HepG2 (cell line): ENCODE data around the gene SLC2A10. TPM values are rescaled to one million over a fixed set of nuclear protein-coding genes. Genes with fewer than 3 reads are reported as not detected.

Source experiments
- ATAC-seq: fragments of 200-7000 bp; cut with Tn5 transposase; 3 replicates; pipeline ENCODE4 v1.9.1; 2020; ENCODE audit warnings: mild to moderate bottlenecking, moderate library complexity
- BruUV-seq: library from RNA; stranded (reverse); fragments of 400-500 nt; replicated peaks from 2 replicates; lab custom pipeline; 2021; lab: Mats Ljungman, UMichigan
- CTCF ChIA-PET: fragments of 300-600 bp; formaldehyde crosslinking; extraction: SDS; loops from one replicate; lab custom pipeline; 2021; ENCODE audit warnings: low total read pairs, inconsistent platforms, low intra/inter-chr PET ratio; lab: Yijun Ruan, JAX
- POLR2A ChIA-PET: fragments of 350-600 bp; sonication (Branson Sonifier 250); formaldehyde crosslinking; loops from one replicate; lab custom pipeline; 2020; ENCODE audit warnings: antibody characterized with exemption, inconsistent platforms; lab: Yijun Ruan, JAX
- DNase-seq: peaks from one replicate; pipeline ENCODE4 v3.0.0-alpha.2; 2015; ENCODE audit warnings: low spot score
- FAIRE-seq: peaks from 3 replicates; lab custom pipeline; 2011; peaks lifted over from hg19 to GRCh38; lab: Jason Lieb, UNC
- H2AFZ ChIP-seq: one replicate; pipeline ENCODE4 v1.6.1; 2011; ENCODE audit warnings: low read length, inconsistent platforms
- H3K27ac ChIP-seq: fragments of 300-600 bp; 3 replicates; pipeline ENCODE4 v1.8.0; 2011; ENCODE audit warnings: mixed run types, mild to moderate bottlenecking, mixed read lengths, low read length, inconsistent platforms; ENCODE audit not compliant: insufficient read depth; ENCODE audit errors: extremely low read length
- H3K27me3 ChIP-seq, 2 experiments: fragments of 200-600 bp in 1 of 2; 2 replicates in 1 of 2; 3 replicates in 1 of 2; pipeline versions ENCODE4 v1.6.0 to v1.8.0; 2011; ENCODE audit warnings: low read length in 2 of 2, mild to moderate bottlenecking in 2 of 2, moderate library complexity in 2 of 2, inconsistent platforms in 1 of 2; ENCODE audit not compliant: insufficient read depth in 2 of 2, control insufficient read depth in 1 of 2
- H3K36me3 ChIP-seq, 2 experiments: fragments of 200-600 bp in 1 of 2; replicated peaks in 1 of 2; 2 replicates in 1 of 2; 3 replicates in 1 of 2; pipeline versions ENCODE4 v1.5.1 to v1.8.0; 2011; ENCODE audit warnings: low read length in 2 of 2, inconsistent platforms in 1 of 2; ENCODE audit not compliant: insufficient read depth in 2 of 2, control insufficient read depth in 1 of 2
- H3K4me1 ChIP-seq: 2 replicates; pipeline ENCODE4 v1.5.1; 2012; ENCODE audit warnings: low read length, inconsistent platforms; ENCODE audit not compliant: insufficient read depth
- H3K4me2 ChIP-seq: 2 replicates; pipeline ENCODE4 v1.6.0; 2011; ENCODE audit warnings: low read depth, low read length, inconsistent platforms
- H3K4me3 ChIP-seq, 3 experiments: fragments of 200-600 bp in 1 of 3; sonication (generic), shearing (Covaris generic) in 1 of 3; replicated peaks in 1 of 3; 2 replicates each; pipeline ENCODE4 v1.5.1; 2011 to 2016; ENCODE audit warnings: low read length in 3 of 3, inconsistent platforms in 2 of 3, low read depth in 2 of 3, mild to moderate bottlenecking in 2 of 3, control low read depth in 1 of 3, mixed read lengths in 1 of 3; ENCODE audit not compliant: insufficient read depth in 1 of 3
- H3K79me2 ChIP-seq: one replicate; pipeline ENCODE4 v1.6.1; 2011; ENCODE audit warnings: low read length, inconsistent platforms; ENCODE audit not compliant: insufficient read depth
- H3K9ac ChIP-seq: 2 replicates; pipeline ENCODE4 v1.6.0; 2011; ENCODE audit warnings: mild to moderate bottlenecking, low read depth, low read length, inconsistent platforms; ENCODE audit not compliant: insufficient read depth
- H3K9me3 ChIP-seq: 2 replicates; pipeline ENCODE4 v1.5.1; 2012; ENCODE audit warnings: mild to moderate bottlenecking, low read length
- H4K20me1 ChIP-seq: 2 replicates; pipeline ENCODE4 v1.6.0; 2011; ENCODE audit warnings: inconsistent platforms, mild to moderate bottlenecking, low read length, moderate library complexity; ENCODE audit not compliant: insufficient read depth
- KLF9 ChIP-seq: IDR thresholded peaks from 2 replicates; pipeline ENCODE4 v1.6.1; 2016; ENCODE audit warnings: low read depth
- PAF1 ChIP-seq: IDR thresholded peaks from 2 replicates; pipeline ENCODE4 v1.6.1; 2016; ENCODE audit warnings: missing genetic modification reagents, missing compliant biosample characterization
- PHB2 ChIP-seq: fragments of 450-650 bp; IDR thresholded peaks from 2 replicates; pipeline ENCODE4 v1.6.1; 2018; ENCODE audit not compliant: partially characterized antibody
- RBM39 ChIP-seq: fragments of 200-400 bp; formaldehyde crosslinking; IDR thresholded peaks from one replicate; pipeline ENCODE4 v1.6.1; 2018; ENCODE audit warnings: antibody characterized with exemption, mild to moderate bottlenecking, low read depth, low read length; ENCODE audit not compliant: poor library complexity, severe bottlenecking
- TMF1 ChIP-seq: sonication (generic); formaldehyde crosslinking; IDR thresholded peaks from 2 replicates; pipeline ENCODE4 v1.8.1; 2022; ENCODE audit warnings: low read depth, missing genetic modification reagents
- ZFP36 ChIP-seq: fragments of 150-350 bp; IDR thresholded peaks from 2 replicates; pipeline ENCODE4 v1.6.1; 2018; ENCODE audit warnings: borderline replicate concordance, low read length, low read depth; ENCODE audit not compliant: partially characterized antibody
- ZMYM3 ChIP-seq: sonication (generic); formaldehyde crosslinking; IDR thresholded peaks from 2 replicates; pipeline ENCODE4 v1.5.1; 2020; ENCODE audit warnings: mild to moderate bottlenecking, missing genetic modification reagents
- ZNF768 ChIP-seq: sonication (generic); formaldehyde crosslinking; IDR thresholded peaks from 2 replicates; pipeline ENCODE4 v1.4.0; 2020; ENCODE audit warnings: missing genetic modification reagents
- WGBS: methylation state at CpG from one replicate; pipeline ENCODE4 v1.1.6; 2017; ENCODE audit warnings: low lambda C conversion rate; 5-methylcytosine and 5-hydroxymethylcytosine counted together
- in situ Hi-C: cut with HindIII; loops from 2 replicates; pipeline ENCODE4 v1.10.0; 2017; ENCODE audit warnings: low pct_unique_long_range_greater_than_20kb; ENCODE audit not compliant: extremely low pct_ligation_motif_present
- intact Hi-C: fragments of 100-400 bp; cut with micrococcal nuclease; formaldehyde crosslinking; loops from one replicate; pipeline ENCODE4 v1.10.0; 2022; ENCODE audit not compliant: unreplicated experiment
- polyA plus RNA-seq, 8 experiments: library from polyadenylated mRNA; depleted of rRNA in 3 of 8; stranded (reverse) in 7 of 8; unstranded in 1 of 8; fragments of >200 nt; fragmentation: Illumina TruSeq in 4 of 8; extraction: Trizol in 4 of 8; gene quantifications; 2 replicates each; pipeline versions ENCODE4 v1.2.1 to v1.2.3, GENCODE V29; 2011 to 2016; ENCODE audit warnings: low read depth in 4 of 8, missing spikeins in 1 of 8, mixed read lengths in 1 of 8; ENCODE audit not compliant: insufficient read depth in 1 of 8
- total RNA-seq, 5 experiments: library from RNA; depleted of rRNA; stranded (reverse); fragments of >200 nt; fragmentation: Illumina TruSeq; extraction: Trizol; gene quantifications; 2 replicates each; pipeline ENCODE4 v1.2.3, GENCODE V29; 2016; ENCODE audit warnings: low read depth in 1 of 5

Gene SLC2A10
- total and polyA plus RNA-seq, 2 of the 13 experiments (the other 11 are each of a cell fraction or from before 2014, with no cell fraction given) = 16.0 to 18.4 TPM

DNA sequence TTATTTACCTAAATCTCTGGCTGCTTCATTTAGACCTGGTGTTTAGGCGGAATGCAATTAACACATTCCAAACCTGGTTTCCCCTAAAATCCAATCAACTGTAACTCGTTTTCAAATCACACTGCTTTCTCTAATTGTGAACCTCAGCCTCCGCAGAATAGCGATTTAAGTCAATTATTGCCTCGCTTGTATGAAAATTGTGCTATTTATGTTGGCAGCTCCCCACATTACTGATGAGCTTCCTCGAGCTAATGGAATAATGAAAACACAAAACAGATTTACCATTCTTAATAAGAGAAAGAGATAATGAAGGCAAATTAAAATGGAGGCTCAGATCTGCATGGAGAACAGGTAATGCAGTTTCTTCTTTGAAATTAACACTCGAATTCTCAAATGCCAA lies 67.9 kb downstream of the SLC2A10 start:
- H3K4me1 ChIP-seq = peaks cover 28% of the 10 kb centered on the region
- H3K9ac ChIP-seq = no peak overlapping the region
- FAIRE-seq (no peak), ATAC-seq (no peak), DNase-seq (no peak)
- no peaks in the 10 kb centered on the region for H3K79me2 ChIP-seq
- peaks cover 8 to 49% of the 10 kb centered on the region in 2 experiments; a peak in 4 of 5 replicates for H3K27me3 ChIP-seq
- POLR2A ChIA-PET = no interaction called here
- H3K27ac ChIP-seq = no peak overlapping the region
- CTCF ChIA-PET = no interaction called here
- no peaks in the 10 kb centered on the region for H4K20me1 ChIP-seq
- BruUV-seq = no TSS peak
- intact Hi-C loops = no loop called here
- H3K4me3 ChIP-seq = no peak overlapping the region
- H3K36me3 ChIP-seq = no peaks in the 10 kb centered on the region
- H3K9me3 ChIP-seq = no peaks in the 10 kb centered on the region
- in situ Hi-C loops = no loop called here
- no peak overlapping the region for H3K4me2 ChIP-seq
- H2AFZ ChIP-seq = no peak overlapping the region
- TF ChIP-seq KLF9 (CRISPR knock-in tag) = no peak
- TF ChIP-seq PAF1 (CRISPR knock-in tag) = no peak
- TF ChIP-seq RBM39 = no peak
- 20% methylated on average over 7 of the region's 7 CpGs for WGBS

DNA sequence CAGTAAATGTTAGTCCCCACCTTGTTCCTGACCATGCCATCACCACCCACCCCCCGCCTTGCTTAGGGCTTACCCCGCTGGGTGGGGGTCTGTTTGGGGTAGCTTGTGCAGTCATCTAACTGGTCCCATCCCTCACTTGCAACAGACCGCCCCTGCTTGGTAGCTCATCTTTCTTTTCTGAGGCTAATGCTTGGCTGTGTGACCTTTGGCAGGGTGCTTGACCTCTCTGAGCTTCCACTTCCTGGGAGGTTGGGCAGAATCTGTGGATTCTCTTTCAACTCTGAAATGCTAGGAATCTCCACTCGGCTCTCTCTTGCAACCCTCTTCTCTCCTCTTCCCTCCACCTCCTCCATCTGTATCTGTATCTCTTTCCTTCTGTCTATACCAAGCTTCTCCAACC lies 70.4 kb downstream of the SLC2A10 start:
- TF ChIP-seq ZNF768 (CRISPR knock-in tag) (peak; percentile 99), ZMYM3 (peak; percentile 67), ZFP36 (peak; percentile 27), PHB2 (no peak), TMF1 (no peak)
- TF ChIP-seq, all 625 proteins: peak for 3
- Histone ChIP-seq H2AFZ (no peak overlapping the region), H3K27ac (no peak overlapping the region), H4K20me1 (no peaks in the 10 kb centered on the region), H3K27me3 (peaks cover 8 to 50% of the 10 kb centered on the region in 2 experiments; a peak in 4 of 5 replicates), H3K36me3 (no peaks in the 10 kb centered on the region), H3K4me3 (no peak overlapping the region), H3K9me3 (no peaks in the 10 kb centered on the region), H3K4me2 (no peak overlapping the region), H3K79me2 (no peaks in the 10 kb centered on the region), H3K4me1 (peaks cover 45% of the 10 kb centered on the region), H3K9ac (no peak overlapping the region)
- BruUV-seq = no TSS peak
- ChIA-PET POLR2A (no interaction called here), CTCF (no interaction called here)
- ATAC-seq (no peak), DNase-seq (no peak), FAIRE-seq (no peak)
- in situ Hi-C loops (no loop called here), intact Hi-C loops (no loop called here)
- WGBS = 37% methylated on average over 4 of the region's 4 CpGs
